Upper lobe of left lung (tissue), 4 donors: ENCODE data around the gene FBXO5.

ENCODE experiments used
- EP300 ChIP-seq, 4 donors: sonication (generic); formaldehyde crosslinking; IDR thresholded peaks; one replicate each; pipeline ENCODE4 v1.5.1; 2017; ENCODE audit warnings: antibody characterized with exemption in 4 of 4, control low read depth in 2 of 4
- POLR2A ChIP-seq, 4 donors: fragments of 450-650 bp; IDR thresholded peaks; one replicate each; pipeline ENCODE4 v1.5.1; 2016 to 2017; ENCODE audit warnings: antibody characterized with exemption in 4 of 4, mild to moderate bottlenecking in 2 of 4
- POLR2AphosphoS5 ChIP-seq, 2 donors: sonication (generic); formaldehyde crosslinking; IDR thresholded peaks; one replicate each; pipeline ENCODE4 v1.5.1; 2017; ENCODE audit warnings: antibody characterized with exemption in 2 of 2
- TF ChIP-seq, protein P1 (sequence below), 6 experiments: fragments of 450-650 bp in 4 of 6; fragments of 200-600 bp in 2 of 6; sonication (generic) in 2 of 6; IDR thresholded peaks; one replicate each; pipeline ENCODE4 v1.5.1; 2016 to 2019; ENCODE audit warnings: antibody characterized with exemption in 6 of 6

DNA sequence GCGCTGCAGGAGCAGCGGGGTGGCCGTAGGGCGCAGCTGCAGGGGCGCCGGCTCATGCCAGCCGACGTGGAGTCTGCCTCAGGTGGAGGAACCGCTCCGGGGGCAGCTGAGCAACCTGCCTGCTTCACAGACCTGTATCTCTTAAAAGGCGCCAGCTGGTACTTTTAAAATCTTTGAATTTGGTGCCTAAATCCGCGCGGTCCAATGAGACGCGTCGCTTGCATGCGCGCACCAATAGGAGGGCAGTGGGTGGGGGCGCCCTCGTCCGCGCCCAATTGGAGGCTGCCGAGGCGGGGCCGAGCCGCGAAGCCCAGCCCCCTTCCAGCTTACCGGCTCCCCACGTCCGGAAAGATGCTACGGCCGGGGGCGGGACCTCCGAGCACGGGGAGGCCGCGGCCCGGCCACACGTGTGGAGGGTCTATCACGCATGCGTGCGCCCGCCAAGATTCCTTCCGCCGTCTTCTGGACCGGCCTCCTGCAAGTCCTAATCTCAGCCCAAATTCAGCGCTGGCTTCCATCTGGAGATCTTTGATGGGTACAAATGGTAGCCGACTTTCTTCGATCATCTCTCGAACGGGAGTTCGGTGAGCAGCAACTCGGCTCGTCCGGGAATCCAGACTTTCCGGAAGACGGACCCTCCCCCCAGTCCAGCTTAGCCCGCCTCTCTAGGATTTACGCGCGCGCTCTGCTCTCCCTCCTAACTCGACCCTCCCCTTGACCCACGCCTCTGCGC is at the start of gene FBXO5:
- TF ChIP-seq, protein P1, sequence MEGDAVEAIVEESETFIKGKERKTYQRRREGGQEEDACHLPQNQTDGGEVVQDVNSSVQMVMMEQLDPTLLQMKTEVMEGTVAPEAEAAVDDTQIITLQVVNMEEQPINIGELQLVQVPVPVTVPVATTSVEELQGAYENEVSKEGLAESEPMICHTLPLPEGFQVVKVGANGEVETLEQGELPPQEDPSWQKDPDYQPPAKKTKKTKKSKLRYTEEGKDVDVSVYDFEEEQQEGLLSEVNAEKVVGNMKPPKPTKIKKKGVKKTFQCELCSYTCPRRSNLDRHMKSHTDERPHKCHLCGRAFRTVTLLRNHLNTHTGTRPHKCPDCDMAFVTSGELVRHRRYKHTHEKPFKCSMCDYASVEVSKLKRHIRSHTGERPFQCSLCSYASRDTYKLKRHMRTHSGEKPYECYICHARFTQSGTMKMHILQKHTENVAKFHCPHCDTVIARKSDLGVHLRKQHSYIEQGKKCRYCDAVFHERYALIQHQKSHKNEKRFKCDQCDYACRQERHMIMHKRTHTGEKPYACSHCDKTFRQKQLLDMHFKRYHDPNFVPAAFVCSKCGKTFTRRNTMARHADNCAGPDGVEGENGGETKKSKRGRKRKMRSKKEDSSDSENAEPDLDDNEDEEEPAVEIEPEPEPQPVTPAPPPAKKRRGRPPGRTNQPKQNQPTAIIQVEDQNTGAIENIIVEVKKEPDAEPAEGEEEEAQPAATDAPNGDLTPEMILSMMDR (IDR thresholded peaks at IDR 0.05) = no peak
- peak in 1 of 4 donors; percentile 42 for TF ChIP-seq POLR2A (IDR thresholded peaks at IDR 0.05)
- peak; percentile 58 to 68 for TF ChIP-seq POLR2AphosphoS5 (IDR thresholded peaks at IDR 0.05)
- TF ChIP-seq EP300 (IDR thresholded peaks at IDR 0.05) = peak in 1 of 4 donors; percentile 21
